Neural progenitor cell (in vitro differentiated cells): ENCODE results near the gene KLHL40.

ENCODE experiments used
- EZH2 ChIP-seq: fragments of 200-600 bp; sonication (generic); IDR thresholded peaks from 2 replicates; pipeline ENCODE4 v1.6.1; 2017; ENCODE audit warnings: antibody characterized with exemption, mild to moderate bottlenecking, moderate library complexity
- EZH2phosphoT487 ChIP-seq: fragments of 200-600 bp; sonication (generic); IDR thresholded peaks from 2 replicates; pipeline ENCODE4 v1.6.1; 2017; ENCODE audit warnings: antibody characterized with exemption
- TF ChIP-seq, protein P1 (sequence below): fragments of 200-600 bp; sonication (generic); IDR thresholded peaks from 2 replicates; pipeline ENCODE4 v1.5.1; 2017; ENCODE audit warnings: antibody characterized with exemption, mild to moderate bottlenecking

DNA sequence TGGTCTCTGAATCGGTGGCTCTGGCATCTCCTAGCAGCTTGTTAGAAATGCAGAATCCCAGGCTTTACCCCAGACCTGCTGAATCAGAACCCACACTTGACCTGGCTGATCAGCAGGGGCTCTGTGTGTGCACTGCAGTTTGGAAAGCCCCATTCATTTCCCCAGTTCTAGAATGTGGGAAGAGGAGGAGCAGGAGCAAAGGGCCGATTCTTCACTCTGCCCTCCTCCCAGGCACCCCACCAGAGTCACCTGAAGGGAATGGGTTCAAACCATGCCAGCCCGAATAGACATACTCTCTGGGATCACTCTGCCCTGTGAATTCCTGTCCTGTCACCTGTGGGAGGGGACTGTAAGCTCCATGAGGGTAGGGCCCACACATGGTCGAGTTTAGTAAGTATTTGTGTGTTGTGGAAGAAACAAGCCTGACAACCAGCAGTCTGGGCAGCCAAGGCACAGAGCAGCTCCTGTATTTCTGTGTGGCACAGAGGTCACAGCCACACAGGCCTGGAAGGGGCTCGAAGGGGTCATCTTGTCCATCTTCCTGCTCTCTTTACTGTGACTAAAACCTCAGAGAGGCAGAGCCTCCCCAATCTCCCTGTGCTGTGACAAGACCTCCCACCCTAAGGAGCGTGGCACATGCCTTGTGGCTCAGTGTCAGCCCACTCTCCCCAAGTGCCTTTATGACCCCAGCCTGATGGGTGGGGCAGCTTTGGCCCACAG is 46.3 kb downstream of the KLHL40 start:
- TF ChIP-seq, protein P1, sequence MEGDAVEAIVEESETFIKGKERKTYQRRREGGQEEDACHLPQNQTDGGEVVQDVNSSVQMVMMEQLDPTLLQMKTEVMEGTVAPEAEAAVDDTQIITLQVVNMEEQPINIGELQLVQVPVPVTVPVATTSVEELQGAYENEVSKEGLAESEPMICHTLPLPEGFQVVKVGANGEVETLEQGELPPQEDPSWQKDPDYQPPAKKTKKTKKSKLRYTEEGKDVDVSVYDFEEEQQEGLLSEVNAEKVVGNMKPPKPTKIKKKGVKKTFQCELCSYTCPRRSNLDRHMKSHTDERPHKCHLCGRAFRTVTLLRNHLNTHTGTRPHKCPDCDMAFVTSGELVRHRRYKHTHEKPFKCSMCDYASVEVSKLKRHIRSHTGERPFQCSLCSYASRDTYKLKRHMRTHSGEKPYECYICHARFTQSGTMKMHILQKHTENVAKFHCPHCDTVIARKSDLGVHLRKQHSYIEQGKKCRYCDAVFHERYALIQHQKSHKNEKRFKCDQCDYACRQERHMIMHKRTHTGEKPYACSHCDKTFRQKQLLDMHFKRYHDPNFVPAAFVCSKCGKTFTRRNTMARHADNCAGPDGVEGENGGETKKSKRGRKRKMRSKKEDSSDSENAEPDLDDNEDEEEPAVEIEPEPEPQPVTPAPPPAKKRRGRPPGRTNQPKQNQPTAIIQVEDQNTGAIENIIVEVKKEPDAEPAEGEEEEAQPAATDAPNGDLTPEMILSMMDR: no peak
- no peak for TF ChIP-seq EZH2
- no peak for TF ChIP-seq EZH2phosphoT487
